NCI-H2171 treated with DMSO at 0.1 percent for 48 hours (cell line): ENCODE results near the gene TMEM18.

ENCODE experiments used
- DNase-seq: peaks from one replicate; lab custom pipeline; 2025; lab: John Stamatoyannopoulos, UW

TMEM18 gene

DNA sequence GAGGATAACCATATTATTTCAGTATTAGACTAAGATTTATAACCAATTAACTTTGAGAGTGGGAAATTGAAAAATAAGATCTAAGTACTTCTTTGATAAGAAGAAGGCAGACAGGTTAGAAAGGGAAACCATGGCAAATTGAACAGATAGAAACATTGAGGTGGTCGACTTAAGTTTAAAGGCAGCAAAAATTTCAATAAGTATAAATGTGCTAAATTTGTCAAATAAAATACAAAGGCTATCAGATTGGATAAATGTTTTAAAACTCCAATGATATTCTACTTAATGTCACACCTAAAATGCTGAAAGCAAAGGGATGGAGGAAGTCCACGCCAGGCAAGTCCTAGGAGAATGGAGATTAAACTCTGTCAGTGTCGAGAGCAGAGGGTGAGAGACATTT is 59.2 kb downstream of the TMEM18 start:
- DNase-seq: no peak
